SK-N-SH (cell line): Measurements from ENCODE around the gene UBN1. TPM values are rescaled to one million over a fixed set of nuclear protein-coding genes. Genes with fewer than 3 reads are reported as not detected.

ENCODE experiments used
- CTCF ChIA-PET: fragments of 300-600, 350-600 bp; formaldehyde crosslinking; extraction: SDS; loops from one replicate; lab custom pipeline; 2021; lab: Yijun Ruan, JAX
- POLR2A ChIA-PET: fragments of 350-600 bp; sonication (Branson Sonifier 250); formaldehyde crosslinking; extraction: SDS; loops from one replicate; lab custom pipeline; 2020; ENCODE audit warnings: antibody characterized with exemption, inconsistent platforms; lab: Yijun Ruan, JAX
- DNase-seq: peaks from one replicate; pipeline ENCODE4 v3.0.0; 2012
- H2AFZ ChIP-seq: fragments of 200-600 bp; sonication (generic); 2 replicates; pipeline ENCODE4 v1.8.1; 2016; ENCODE audit warnings: antibody characterized with exemption, mild to moderate bottlenecking, low read depth
- H3F3A ChIP-seq: fragments of 200-600 bp; sonication (generic); replicated peaks from 2 replicates; pipeline ENCODE3; 2016; ENCODE audit warnings: antibody characterized with exemption, mild to moderate bottlenecking; ENCODE audit not compliant: insufficient read depth
- H3K27ac ChIP-seq, 2 experiments: fragments of 200-500 bp in 1 of 2; fragments of 200-600 bp in 1 of 2; sonication (Bioruptor generic) in 1 of 2; sonication (generic), shearing (Covaris generic) in 1 of 2; 2 replicates each; pipeline versions ENCODE4 v1.5.1 to v1.6.1; 2014 to 2016; ENCODE audit warnings: low read depth in 2 of 2, inconsistent platforms in 1 of 2, low read length in 1 of 2, mild to moderate bottlenecking in 1 of 2, mixed read lengths in 1 of 2
- H3K27me3 ChIP-seq: fragments of 200-600 bp; sonication (generic), shearing (Covaris generic); 2 replicates; pipeline ENCODE4 v1.6.1; 2016; ENCODE audit warnings: mixed run types; ENCODE audit not compliant: insufficient read depth
- H3K36me3 ChIP-seq, 2 experiments: fragments of 200-500 bp in 1 of 2; fragments of 200-600 bp in 1 of 2; sonication (Bioruptor generic) in 1 of 2; sonication (generic) in 1 of 2; replicated peaks in 1 of 2; 2 replicates each; pipeline versions ENCODE3 to v1.5.1; 2014 to 2016; ENCODE audit warnings: low read length in 1 of 2, mild to moderate bottlenecking in 1 of 2; ENCODE audit not compliant: insufficient read depth in 2 of 2, control insufficient read depth in 1 of 2
- H3K4me1 ChIP-seq, 2 experiments: fragments of 200-500 bp in 1 of 2; fragments of 200-600 bp in 1 of 2; sonication (Bioruptor generic) in 1 of 2; sonication (generic), shearing (Covaris generic) in 1 of 2; 2 replicates each; pipeline versions ENCODE4 v1.5.1 to v1.6.1; 2014 to 2016; ENCODE audit warnings: low read depth in 1 of 2, low read length in 1 of 2, mixed run types in 1 of 2; ENCODE audit not compliant: insufficient read depth in 2 of 2, control insufficient read depth in 1 of 2
- H3K4me2 ChIP-seq: fragments of 200-600 bp; sonication (generic), shearing (Covaris generic); 2 replicates; pipeline ENCODE4 v1.6.1; 2017; ENCODE audit warnings: mixed run types
- H3K4me3 ChIP-seq, 2 experiments: fragments of 200-500 bp in 1 of 2; fragments of 200-600 bp in 1 of 2; sonication (Bioruptor generic) in 1 of 2; sonication (generic), shearing (Covaris generic) in 1 of 2; 2 replicates each; pipeline versions ENCODE4 v1.5.1 to v1.8.1; 2014 to 2016; ENCODE audit warnings: low read depth in 2 of 2, inconsistent platforms in 1 of 2, low read length in 1 of 2, mild to moderate bottlenecking in 1 of 2, mixed read lengths in 1 of 2, moderate library complexity in 1 of 2
- H3K79me2 ChIP-seq: fragments of 200-600 bp; sonication (generic); 2 replicates; pipeline ENCODE4 v1.8.1; 2017; ENCODE audit warnings: mild to moderate bottlenecking; ENCODE audit not compliant: insufficient read depth
- H3K9ac ChIP-seq: fragments of 200-600 bp; sonication (generic); 2 replicates; pipeline ENCODE4 v1.6.1; 2017; ENCODE audit warnings: mixed run types
- H3K9me2 ChIP-seq: fragments of 200-600 bp; sonication (generic); 2 replicates; pipeline ENCODE4 v1.6.1; 2017; ENCODE audit warnings: mixed run types
- H3K9me3 ChIP-seq: fragments of 200-600 bp; sonication (generic); 2 replicates; pipeline ENCODE4 v1.6.1; 2017; ENCODE audit warnings: mixed run types, mild to moderate bottlenecking, moderate library complexity
- H4K20me1 ChIP-seq: fragments of 200-600 bp; sonication (generic); 2 replicates; pipeline ENCODE4 v1.6.1; 2017; ENCODE audit warnings: mild to moderate bottlenecking, mixed run types; ENCODE audit not compliant: insufficient read depth
- CHD2 ChIP-seq: fragments of 150-350 bp; IDR thresholded peaks from 2 replicates; pipeline ENCODE4 v1.6.1; 2018; ENCODE audit warnings: low read length; ENCODE audit not compliant: partially characterized antibody
- ELF1 ChIP-seq: IDR thresholded peaks from 2 replicates; pipeline ENCODE4 v1.4.0; 2012
- FOXJ3 ChIP-seq: sonication (generic); formaldehyde crosslinking; IDR thresholded peaks from 2 replicates; pipeline ENCODE4 v1.5.1; 2020; ENCODE audit warnings: mild to moderate bottlenecking, missing genetic modification reagents
- POLR2AphosphoS5 ChIP-seq: IDR thresholded peaks from 2 replicates; pipeline ENCODE4 v1.6.1; 2012; ENCODE audit warnings: low read depth, low read length
- RCOR1 ChIP-seq: fragments of 150-350 bp; IDR thresholded peaks from 2 replicates; pipeline ENCODE4 v1.6.1; 2017; ENCODE audit warnings: antibody characterized with exemption, low read length
- REST ChIP-seq: IDR thresholded peaks from 2 replicates; pipeline ENCODE4 v1.6.1; 2012; ENCODE audit warnings: mild to moderate bottlenecking, low read depth, low read length, moderate library complexity
- RFX5 ChIP-seq: IDR thresholded peaks from 2 replicates; pipeline ENCODE4 v1.6.1; 2012; ENCODE audit warnings: mild to moderate bottlenecking, improper control_type of control experiment, low read length
- SIN3A ChIP-seq: IDR thresholded peaks from 2 replicates; pipeline ENCODE4 v1.6.1; 2012; ENCODE audit warnings: low read depth, mild to moderate bottlenecking, low read length, moderate library complexity, borderline replicate concordance
- TCF12 ChIP-seq: IDR thresholded peaks from 2 replicates; pipeline ENCODE4 v1.4.0; 2012
- TEAD4 ChIP-seq: IDR thresholded peaks from 2 replicates; pipeline ENCODE4 v1.4.0; 2012; ENCODE audit warnings: mild to moderate bottlenecking, borderline replicate concordance; ENCODE audit not compliant: insufficient read depth
- USF1 ChIP-seq: IDR thresholded peaks from 2 replicates; pipeline ENCODE4 v1.4.0; 2012; ENCODE audit warnings: low read depth, borderline replicate concordance
- YY1 ChIP-seq: IDR thresholded peaks from 2 replicates; pipeline ENCODE4 v1.4.0; 2012; ENCODE audit warnings: low read depth, mild to moderate bottlenecking
- WGBS: methylation state at CpG from one replicate; pipeline ENCODE4 v1.1.6; 2017; ENCODE audit warnings: low lambda C conversion rate; 5-methylcytosine and 5-hydroxymethylcytosine counted together
- polyA plus RNA-seq, 3 experiments: library from polyadenylated mRNA; depleted of rRNA; stranded (reverse); fragments of >200 nt; gene quantifications; 2 replicates each; pipeline ENCODE4 v1.2.3, GENCODE V29; 2012
- TF ChIP-seq, protein P1 (sequence below): IDR thresholded peaks from 2 replicates; pipeline ENCODE4 v1.4.0; 2012; ENCODE audit warnings: low read depth

The UBN1 gene
- polyA plus RNA-seq, 1 of the 3 experiments (the other 2 are of a cell fraction) = 10.9 TPM

GRCh38 chr16:4811242-4811641 is 36.0 kb upstream of the UBN1 start:
- POLR2A ChIA-PET = no interaction called here

More at GRCh38 chr16:4811242-4811641, 36.0 kb upstream of the UBN1 start:
- Histone ChIP-seq H4K20me1 (no peaks in the 10 kb centered on the region), H3F3A (peaks cover 11% of the 10 kb centered on the region), H3K27ac (no peak overlapping the region), H3K27me3 (no peaks in the 10 kb centered on the region), H3K4me3 (no peak overlapping the region), H3K36me3 (peaks cover 32 to 40% of the 10 kb centered on the region in 2 experiments), H3K9me3 (no peaks in the 10 kb centered on the region), H2AFZ (no peak overlapping the region), H3K9me2 (no peaks in the 10 kb centered on the region), H3K4me1 (no peaks in the 10 kb centered on the region), H3K4me2 (no peak overlapping the region), H3K9ac (no peak overlapping the region), H3K79me2 (no peaks in the 10 kb centered on the region)
- TF ChIP-seq RCOR1 = no peak
- no peak for TF ChIP-seq FOXJ3 (CRISPR knock-in tag)
- TF ChIP-seq RFX5 = no peak
- no peak for TF ChIP-seq ELF1
- TF ChIP-seq, protein P1, sequence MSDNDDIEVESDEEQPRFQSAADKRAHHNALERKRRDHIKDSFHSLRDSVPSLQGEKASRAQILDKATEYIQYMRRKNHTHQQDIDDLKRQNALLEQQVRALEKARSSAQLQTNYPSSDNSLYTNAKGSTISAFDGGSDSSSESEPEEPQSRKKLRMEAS = no peak
- TF ChIP-seq YY1 = no peak
- no peak for TF ChIP-seq REST
- no peak for TF ChIP-seq TEAD4
- TF ChIP-seq CHD2 = no peak
- TF ChIP-seq SIN3A = no peak
- no peak for TF ChIP-seq POLR2AphosphoS5
- no peak for TF ChIP-seq TCF12
- TF ChIP-seq USF1 = no peak
- CTCF ChIA-PET = interaction anchor here (2.4 kb wide), 1 partner anchor 15 kb away, joined by 6 read pairs; no protein-coding TSS in a partner anchor
- no peak for DNase-seq
- WGBS = 100% methylated on average over 3 of the region's 3 CpGs
